Activated gamma-delta T cell treated with anti-CD3 and anti-CD28 coated beads, Interleukin-2, amount 50 U/mL, for 16 hours (primary cell): ENCODE data around the gene C12orf75.
"Not testable (repeated sequence)": the region's sequence is repeated elsewhere in the genome, so short reads cannot be mapped to it uniquely, and the experiment has no call there.

Experiments used
- DNase-seq: peaks from one replicate; pipeline ENCODE4 v3.0.0-alpha.2; 2020; ENCODE audit warnings: low read depth

The C12orf75 gene

GRCh38 chr12:105330283-105330930, at the start of gene C12orf75:
C12orf75 (plus strand) TSS chr12:105330691; CDS start chr12:105330892, 201 bp downstream.
- DNase-seq = peak; percentile 82

- no peak for DNase-seq
These were observed 49.4 kb upstream of the C12orf75 start for GRCh38 chr12:105280966-105281693.

- DNase-seq = no peak
These were observed 48.8 kb upstream of the C12orf75 start for GRCh38 chr12:105281694-105282049.

GRCh38 chr12:105285378-105285777, 45.1 kb upstream of the C12orf75 start:
- DNase-seq = no peak

GRCh38 chr12:105287408-105287807, 43.1 kb upstream of the C12orf75 start:
- DNase-seq = no peak

GRCh38 chr12:105288311-105288996, 42.0 kb upstream of the C12orf75 start:
- no peak for DNase-seq

GRCh38 chr12:105289114-105289904, 41.2 kb upstream of the C12orf75 start:
- DNase-seq = no peak

- DNase-seq = no peak
These were observed 39.0 kb upstream of the C12orf75 start for GRCh38 chr12:105291531-105291930.

GRCh38 chr12:105292705-105293104, 37.8 kb upstream of the C12orf75 start:
- DNase-seq = no peak

- no peak for DNase-seq
These were observed 37.3 kb upstream of the C12orf75 start for GRCh38 chr12:105293187-105293586.

GRCh38 chr12:105294161-105294560, 36.3 kb upstream of the C12orf75 start:
- no peak for DNase-seq

GRCh38 chr12:105294886-105295479, 35.5 kb upstream of the C12orf75 start:
- DNase-seq = no peak

GRCh38 chr12:105296116-105297089, 34.1 kb upstream of the C12orf75 start:
- no peak for DNase-seq

- no peak for DNase-seq
These were observed 29.6 kb upstream of the C12orf75 start for GRCh38 chr12:105300883-105301282.

GRCh38 chr12:105301696-105302095, 28.8 kb upstream of the C12orf75 start:
- no peak for DNase-seq

- not testable (repeated sequence) for DNase-seq
These were observed 27.5 kb upstream of the C12orf75 start for GRCh38 chr12:105302986-105303385.

- not testable (repeated sequence) for DNase-seq
These were observed 25.9 kb upstream of the C12orf75 start for GRCh38 chr12:105304626-105305025.

- not testable (repeated sequence) for DNase-seq
These were observed 22.7 kb upstream of the C12orf75 start for GRCh38 chr12:105307601-105308314.

- not testable (repeated sequence) for DNase-seq
These were observed 21.7 kb upstream of the C12orf75 start for GRCh38 chr12:105308839-105309238.

- DNase-seq = not testable (repeated sequence)
These were observed 21.1 kb upstream of the C12orf75 start for GRCh38 chr12:105309384-105309783.
